A673 (cell line): ENCODE data around the gene TMEM266.

Experiments used
- CTCF ChIP-seq: fragments of 300-800, 200-600 bp; sonication (generic); conservative IDR thresholded peaks from 2 replicates; pipeline ENCODE4 v1.5.1; 2017; ENCODE audit warnings: low read depth, mild to moderate bottlenecking, antibody characterized with exemption, low read length, moderate library complexity, mixed read lengths
- EZH2 ChIP-seq: fragments of 200-600 bp; sonication (generic); IDR thresholded peaks from 2 replicates; pipeline ENCODE4 v1.6.1; 2017; ENCODE audit warnings: borderline replicate concordance, low read depth, mild to moderate bottlenecking, mixed read lengths, antibody characterized with exemption, low read length; ENCODE audit not compliant: poor library complexity, severe bottlenecking

GRCh38 chr15:76208786-76209424, 149.1 kb downstream of the TMEM266 start:
- TF ChIP-seq CTCF, result no peak
- TF ChIP-seq EZH2, result no peak
